HepG2 (cell line): ENCODE measurements around the gene TEFM. TPM values are rescaled to one million over a fixed set of nuclear protein-coding genes. Genes with fewer than 3 reads are reported as not detected.

ENCODE experiments used
- CBFB ChIP-seq: sonication (generic); formaldehyde crosslinking; IDR thresholded peaks from 2 replicates; pipeline ENCODE4 v1.4.0; 2020; ENCODE audit warnings: missing genetic modification reagents
- GABPA ChIP-seq, 2 experiments: IDR thresholded peaks; 2 replicates each; pipeline ENCODE4 v1.6.1; 2011 to 2016; ENCODE audit warnings: low read depth in 2 of 2, low read length in 1 of 2, missing biosample characterization in 1 of 2, missing genetic modification characterization in 1 of 2
- GRHL1 ChIP-seq: sonication (generic); formaldehyde crosslinking; conservative IDR thresholded peaks from 2 replicates; pipeline ENCODE4 v1.8.0; 2022; ENCODE audit warnings: missing genetic modification reagents
- HOXA9 ChIP-seq: sonication (generic); formaldehyde crosslinking; IDR thresholded peaks from 2 replicates; pipeline ENCODE4 v1.8.1; 2022; ENCODE audit warnings: missing genetic modification reagents, mild to moderate bottlenecking, moderate library complexity, borderline replicate concordance
- IKZF4 ChIP-seq: sonication (generic); formaldehyde crosslinking; IDR thresholded peaks from 2 replicates; pipeline ENCODE4 v1.5.1; 2020; ENCODE audit warnings: borderline replicate concordance, mild to moderate bottlenecking, low read depth, missing genetic modification reagents; ENCODE audit errors: not compliant biosample characterization
- KLF9 ChIP-seq: IDR thresholded peaks from 2 replicates; pipeline ENCODE4 v1.6.1; 2016; ENCODE audit warnings: low read depth
- MXD1 ChIP-seq: sonication (generic); formaldehyde crosslinking; IDR thresholded peaks from 2 replicates; pipeline ENCODE4 v1.4.0; 2020; ENCODE audit warnings: mild to moderate bottlenecking, missing genetic modification reagents
- RBFOX2 ChIP-seq: fragments of 200-400 bp; formaldehyde crosslinking; IDR thresholded peaks from 2 replicates; pipeline ENCODE4 v1.6.1; 2017; ENCODE audit warnings: low read depth, mild to moderate bottlenecking, low read length
- SCMH1 ChIP-seq: sonication (generic); formaldehyde crosslinking; IDR thresholded peaks from 2 replicates; pipeline ENCODE4 v1.9.0; 2021; ENCODE audit warnings: missing genetic modification reagents, mild to moderate bottlenecking, borderline replicate concordance
- SKIL ChIP-seq: sonication (generic); formaldehyde crosslinking; IDR thresholded peaks from 2 replicates; pipeline ENCODE4 v1.8.0; 2022; ENCODE audit warnings: missing genetic modification reagents, mild to moderate bottlenecking, moderate library complexity, borderline replicate concordance
- SSRP1 ChIP-seq: IDR thresholded peaks from 2 replicates; pipeline ENCODE4 v1.6.1; 2016; ENCODE audit warnings: control low read depth
- YEATS4 ChIP-seq: sonication (generic); formaldehyde crosslinking; IDR thresholded peaks from 2 replicates; pipeline ENCODE4 v1.4.0; 2020; ENCODE audit warnings: missing genetic modification reagents, borderline replicate concordance
- ZBTB34 ChIP-seq: sonication (generic); formaldehyde crosslinking; IDR thresholded peaks from 2 replicates; pipeline ENCODE4 v1.8.0; 2022; ENCODE audit warnings: mild to moderate bottlenecking, missing genetic modification reagents
- ZFP36 ChIP-seq: fragments of 150-350 bp; IDR thresholded peaks from 2 replicates; pipeline ENCODE4 v1.6.1; 2018; ENCODE audit warnings: borderline replicate concordance, low read length, low read depth; ENCODE audit not compliant: partially characterized antibody
- ZFYVE20 ChIP-seq: sonication (generic); formaldehyde crosslinking; IDR thresholded peaks from 2 replicates; pipeline ENCODE4 v1.8.0; 2023; ENCODE audit warnings: low read depth, mild to moderate bottlenecking, moderate library complexity, missing genetic modification reagents, borderline replicate concordance
- ZNF121 ChIP-seq: sonication (generic); formaldehyde crosslinking; IDR thresholded peaks from 2 replicates; pipeline ENCODE4 v1.5.0; 2020; ENCODE audit warnings: mild to moderate bottlenecking, missing genetic modification reagents
- ZNF431 ChIP-seq: sonication (generic); formaldehyde crosslinking; IDR thresholded peaks from 2 replicates; pipeline ENCODE4 v1.9.0; 2022; ENCODE audit warnings: missing genetic modification reagents, low read depth, mild to moderate bottlenecking, borderline replicate concordance
- ZNF460 ChIP-seq: sonication (generic); formaldehyde crosslinking; IDR thresholded peaks from 2 replicates; pipeline ENCODE4 v1.5.1; 2020; ENCODE audit warnings: missing genetic modification reagents, mild to moderate bottlenecking, borderline replicate concordance
- ZNF547 ChIP-seq: sonication (generic); formaldehyde crosslinking; IDR thresholded peaks from 2 replicates; pipeline ENCODE4 v1.5.1; 2020; ENCODE audit warnings: mild to moderate bottlenecking, missing genetic modification reagents
- ZNF562 ChIP-seq: sonication (generic); formaldehyde crosslinking; IDR thresholded peaks from 2 replicates; pipeline ENCODE4 v1.8.0; 2022; ENCODE audit warnings: missing genetic modification reagents, borderline replicate concordance
- ZNF749 ChIP-seq: sonication (generic); formaldehyde crosslinking; IDR thresholded peaks from 2 replicates; pipeline ENCODE4 v1.8.0; 2022; ENCODE audit warnings: mild to moderate bottlenecking, missing genetic modification reagents, moderate library complexity, borderline replicate concordance
- ZNF776 ChIP-seq: sonication (generic); formaldehyde crosslinking; IDR thresholded peaks from 2 replicates; pipeline ENCODE4 v1.4.0; 2020; ENCODE audit warnings: mild to moderate bottlenecking, missing genetic modification reagents
- polyA plus RNA-seq, 8 experiments: library from polyadenylated mRNA; depleted of rRNA in 3 of 8; stranded (reverse) in 7 of 8; unstranded in 1 of 8; fragments of >200 nt; fragmentation: Illumina TruSeq in 4 of 8; extraction: Trizol in 4 of 8; gene quantifications; 2 replicates each; pipeline versions ENCODE4 v1.2.1 to v1.2.3, GENCODE V29; 2011 to 2016; ENCODE audit warnings: low read depth in 4 of 8, missing spikeins in 1 of 8, mixed read lengths in 1 of 8; ENCODE audit not compliant: insufficient read depth in 1 of 8
- total RNA-seq, 5 experiments: library from RNA; depleted of rRNA; stranded (reverse); fragments of >200 nt; fragmentation: Illumina TruSeq; extraction: Trizol; gene quantifications; 2 replicates each; pipeline ENCODE4 v1.2.3, GENCODE V29; 2016; ENCODE audit warnings: low read depth in 1 of 5

The TEFM gene
- total and polyA plus RNA-seq, 2 of the 13 experiments (the other 11 are each of a cell fraction or from before 2014, with no cell fraction given): 7.0 to 20.0 TPM

GRCh38 chr17:30906101-30906911, at the start of gene TEFM (continued):
- TF ChIP-seq SSRP1 (CRISPR knock-in tag) (peak; percentile 90), MXD1 (CRISPR knock-in tag) (peak; percentile 80), ZFYVE20 (CRISPR knock-in tag) (0 out of 2 replicates have a peak, but pooled peaks have one; percentile 29), ZNF460 (no peak; the same call in 1 of the 2 replicates), YEATS4 (CRISPR knock-in tag) (peak; percentile 96; the same call in 1 of the 2 replicates), ZNF749 (peak; percentile 89; the same call in 1 of the 2 replicates), ZNF431 (CRISPR knock-in tag) (peak; percentile 42; the same call in 1 of the 2 replicates), ZNF547 (peak; percentile 87; the same call in 1 of the 2 replicates), GABPA (IDR thresholded peaks at IDR 0.05; ENCODE audit: low read depth, low read length) (peak; percentile 93), GABPA (CRISPR knock-in tag; IDR thresholded peaks at IDR 0.05; ENCODE audit: low read depth) (peak; percentile 97), ZNF776 (CRISPR knock-in tag) (peak; percentile 70; the same call in 1 of the 2 replicates), SKIL (CRISPR knock-in tag) (peak; percentile 80), ZFP36 (peak; percentile 41), ZBTB34 (CRISPR knock-in tag) (no peak), ZNF562 (CRISPR knock-in tag) (no peak), HOXA9 (peak; percentile 30; the same call in 1 of the 2 replicates), RBFOX2 (peak; percentile 91), SCMH1 (CRISPR knock-in tag) (no peak), CBFB (CRISPR knock-in tag) (peak; percentile 83), GRHL1 (CRISPR knock-in tag) (no peak), KLF9 (CRISPR knock-in tag) (peak; percentile 81; the same call in 1 of the 2 replicates), IKZF4 (CRISPR knock-in tag) (peak; percentile 78), ZNF121 (peak; percentile 78)
